GM18526 (cell line): ENCODE measurements around the gene FBXO46.

Source experiments
- POLR2A ChIP-seq: IDR thresholded peaks from 3 replicates; pipeline ENCODE4 v1.6.1; 2011; ENCODE audit not compliant: insufficient read length; ENCODE audit errors: extremely low read depth

FBXO46 gene

DNA sequence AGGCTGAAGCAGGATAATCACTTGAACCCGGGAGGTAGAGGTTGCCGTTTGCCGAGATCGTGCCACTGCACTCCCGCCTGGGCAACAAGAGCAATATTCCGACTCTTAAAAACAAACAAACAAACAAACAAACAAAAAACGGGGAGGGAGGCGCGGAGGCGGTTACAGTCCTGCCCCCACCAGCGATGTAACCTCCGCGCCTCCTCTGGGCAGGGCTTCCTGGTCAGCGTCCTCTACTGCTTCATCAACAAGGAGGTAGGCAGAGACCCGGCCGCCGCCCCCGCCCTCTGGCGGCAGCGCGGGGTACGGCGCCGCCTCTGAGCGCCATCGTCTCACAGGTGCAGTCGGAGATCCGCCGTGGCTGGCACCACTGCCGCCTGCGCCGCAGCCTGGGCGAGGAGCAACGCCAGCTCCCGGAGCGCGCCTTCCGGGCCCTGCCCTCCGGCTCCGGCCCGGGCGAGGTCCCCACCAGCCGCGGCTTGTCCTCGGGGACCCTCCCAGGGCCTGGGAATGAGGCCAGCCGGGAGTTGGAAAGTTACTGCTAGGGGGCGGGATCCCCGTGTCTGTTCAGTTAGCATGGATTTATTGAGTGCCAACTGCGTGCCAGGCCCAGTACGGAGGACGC, 49.2 kb downstream of the FBXO46 start:
- TF ChIP-seq POLR2A = no peak

DNA sequence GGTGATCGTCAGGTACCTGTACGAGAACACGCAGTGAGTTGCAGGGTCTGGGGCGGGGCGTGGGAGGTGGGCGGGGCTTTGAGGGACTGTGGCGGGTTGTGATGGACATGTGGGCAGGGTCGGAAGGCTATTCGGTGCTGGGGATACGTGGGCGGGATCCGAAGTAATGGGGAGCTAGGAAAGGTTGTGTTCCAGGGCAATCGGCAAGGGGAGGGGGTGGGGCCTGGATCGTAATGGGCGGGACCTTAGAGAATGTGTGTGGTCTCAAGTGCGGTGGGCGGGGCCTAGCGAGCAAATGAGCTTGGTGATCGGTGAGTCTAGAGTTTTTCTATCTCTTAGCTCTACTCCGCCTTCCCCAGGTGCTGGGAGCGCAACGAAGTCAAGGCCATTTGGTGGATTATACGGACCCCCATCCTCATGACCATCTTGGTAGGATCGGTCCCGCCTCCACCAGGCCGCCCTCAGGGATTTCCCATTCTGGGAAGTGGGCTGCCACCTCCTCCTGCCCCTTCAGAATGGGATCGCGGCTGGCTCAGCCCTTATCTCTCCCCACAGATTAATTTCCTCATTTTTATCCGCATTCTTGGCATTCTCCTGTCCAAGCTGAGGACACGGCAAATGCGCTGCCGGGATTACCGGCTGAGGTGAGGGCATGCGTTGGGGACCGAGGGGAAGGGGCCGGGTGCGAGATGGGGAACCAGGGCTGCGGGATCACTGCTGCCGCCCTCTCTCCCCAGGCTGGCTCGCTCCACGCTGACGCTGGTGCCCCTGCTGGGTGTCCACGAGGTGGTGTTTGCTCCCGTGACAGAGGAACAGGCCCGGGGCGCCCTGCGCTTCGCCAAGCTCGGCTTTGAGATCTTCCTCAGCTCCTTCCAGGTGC, 53.1 kb downstream of the FBXO46 start:
- TF ChIP-seq POLR2A = no peak

GRCh38 chr19:45676851-45677263, 53.8 kb downstream of the FBXO46 start:
- no peak for TF ChIP-seq POLR2A

- TF ChIP-seq POLR2A = no peak
These were observed 55.8 kb downstream of the FBXO46 start for GRCh38 chr19:45674946-45675345.

- TF ChIP-seq POLR2A = no peak
These were observed 59.8 kb downstream of the FBXO46 start for GRCh38 chr19:45670670-45671453.

- no peak for TF ChIP-seq POLR2A
These were observed 62.3 kb downstream of the FBXO46 start for GRCh38 chr19:45668342-45668871.

DNA sequence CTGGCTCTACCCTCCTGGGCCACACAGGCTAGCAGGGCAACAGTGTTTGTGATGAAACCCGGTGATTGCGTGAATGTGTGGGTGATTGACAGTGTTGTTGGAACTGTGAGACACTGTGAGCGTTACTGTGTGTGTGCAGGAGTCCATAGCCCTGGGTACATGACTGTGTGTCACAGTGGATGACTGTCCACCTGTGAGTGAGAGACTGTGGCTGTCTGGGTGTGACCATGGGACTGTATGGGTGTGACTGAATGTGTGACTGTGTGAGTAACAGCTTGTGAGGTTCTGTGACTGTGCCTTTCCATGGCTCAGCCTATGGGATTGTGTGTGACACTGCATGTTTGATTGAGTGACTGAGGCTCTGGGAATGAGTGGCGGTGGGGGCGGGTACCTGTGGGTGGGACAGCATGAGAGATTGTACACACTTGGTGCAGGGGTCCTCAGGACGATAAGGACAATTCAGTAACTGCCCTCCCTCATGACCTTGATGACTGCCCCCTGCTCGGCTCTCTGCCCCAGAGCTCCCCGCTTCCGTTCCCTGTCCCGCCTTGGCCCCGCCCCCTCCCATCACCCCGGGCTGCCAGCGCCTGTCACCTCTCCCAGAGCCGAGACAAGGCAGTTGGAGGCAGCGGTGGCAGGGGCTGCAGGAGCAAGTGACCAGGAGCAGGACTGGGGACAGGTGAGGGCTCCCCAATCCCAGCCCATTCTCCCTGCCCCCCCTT, 62.9 kb downstream of the FBXO46 start, which contains the start of gene GIPR:
Gene GIPR (plus strand): TSS at position 602 of the 722 bp plus-strand sequence. CDS start 1,300 bp downstream, outside the sequence.
- TF ChIP-seq POLR2A = peak; percentile 78

- TF ChIP-seq POLR2A = no peak
These were observed 66.1 kb downstream of the FBXO46 start for GRCh38 chr19:45664575-45664974.

DNA sequence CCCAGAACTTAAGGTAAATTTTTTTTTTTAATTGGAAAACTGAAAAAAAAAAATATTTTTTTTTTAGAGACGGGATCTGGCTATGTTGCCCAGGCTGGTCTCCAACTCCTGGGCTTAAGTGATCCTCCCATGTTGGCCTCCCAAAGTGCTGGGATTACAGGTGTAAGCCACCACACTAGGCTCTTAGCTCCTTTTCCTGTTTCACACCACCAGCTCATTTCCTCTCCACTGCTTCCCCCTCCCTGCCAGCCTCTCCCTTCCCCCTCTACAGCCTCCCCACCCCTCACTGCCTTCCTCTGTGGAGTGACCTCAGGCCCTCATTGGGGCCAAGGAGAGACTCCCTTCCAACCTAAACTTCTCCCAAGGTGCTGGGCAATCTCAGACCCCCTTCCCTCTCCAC, 66.9 kb downstream of the FBXO46 start:
- TF ChIP-seq POLR2A = no peak

DNA sequence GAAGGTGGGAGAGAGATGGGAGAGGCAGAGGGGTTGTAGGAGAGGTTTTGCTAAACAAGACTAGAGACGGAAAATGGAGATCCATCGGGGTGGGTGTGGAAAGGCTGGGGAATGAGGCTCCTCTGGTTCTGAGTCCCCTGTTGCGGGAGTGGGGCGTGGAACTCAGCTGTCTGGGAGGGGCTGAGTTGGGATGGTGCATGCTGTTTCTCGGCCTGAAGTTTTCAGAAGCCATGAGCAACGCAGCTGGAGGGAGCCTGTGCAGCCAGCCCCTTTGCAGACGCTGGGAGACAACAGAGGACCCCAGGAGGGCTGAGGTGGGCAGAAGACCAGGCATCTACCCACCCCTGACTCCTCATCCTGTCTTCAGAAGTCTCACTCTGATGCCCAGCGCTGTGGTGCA, 70.1 kb downstream of the FBXO46 start:
- no peak for TF ChIP-seq POLR2A
